ENCODE measurements around the gene SPINK4.

Gene SPINK4

DNA sequence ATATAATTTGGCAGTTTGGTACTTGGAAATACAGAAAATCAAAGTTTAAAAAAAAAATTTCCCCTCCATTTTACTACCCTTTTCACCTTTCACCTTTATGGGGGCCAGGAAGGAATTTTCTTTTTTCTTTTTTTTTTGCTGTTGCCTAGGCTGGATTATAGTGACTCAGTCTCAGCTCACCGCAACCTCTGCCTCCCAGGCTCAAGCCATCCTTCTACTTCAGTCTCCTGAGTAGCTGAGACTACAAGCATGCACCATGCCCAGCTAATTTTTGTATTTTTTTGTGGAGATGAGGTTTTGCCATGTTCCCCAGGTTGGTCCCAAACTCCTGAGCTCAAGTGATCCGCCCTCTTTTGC, 34.0 kb downstream of the SPINK4 start:
- TF ChIP-seq, protein P1, sequence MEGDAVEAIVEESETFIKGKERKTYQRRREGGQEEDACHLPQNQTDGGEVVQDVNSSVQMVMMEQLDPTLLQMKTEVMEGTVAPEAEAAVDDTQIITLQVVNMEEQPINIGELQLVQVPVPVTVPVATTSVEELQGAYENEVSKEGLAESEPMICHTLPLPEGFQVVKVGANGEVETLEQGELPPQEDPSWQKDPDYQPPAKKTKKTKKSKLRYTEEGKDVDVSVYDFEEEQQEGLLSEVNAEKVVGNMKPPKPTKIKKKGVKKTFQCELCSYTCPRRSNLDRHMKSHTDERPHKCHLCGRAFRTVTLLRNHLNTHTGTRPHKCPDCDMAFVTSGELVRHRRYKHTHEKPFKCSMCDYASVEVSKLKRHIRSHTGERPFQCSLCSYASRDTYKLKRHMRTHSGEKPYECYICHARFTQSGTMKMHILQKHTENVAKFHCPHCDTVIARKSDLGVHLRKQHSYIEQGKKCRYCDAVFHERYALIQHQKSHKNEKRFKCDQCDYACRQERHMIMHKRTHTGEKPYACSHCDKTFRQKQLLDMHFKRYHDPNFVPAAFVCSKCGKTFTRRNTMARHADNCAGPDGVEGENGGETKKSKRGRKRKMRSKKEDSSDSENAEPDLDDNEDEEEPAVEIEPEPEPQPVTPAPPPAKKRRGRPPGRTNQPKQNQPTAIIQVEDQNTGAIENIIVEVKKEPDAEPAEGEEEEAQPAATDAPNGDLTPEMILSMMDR (IDR thresholded peaks at IDR 0.05), result no peak

DNA sequence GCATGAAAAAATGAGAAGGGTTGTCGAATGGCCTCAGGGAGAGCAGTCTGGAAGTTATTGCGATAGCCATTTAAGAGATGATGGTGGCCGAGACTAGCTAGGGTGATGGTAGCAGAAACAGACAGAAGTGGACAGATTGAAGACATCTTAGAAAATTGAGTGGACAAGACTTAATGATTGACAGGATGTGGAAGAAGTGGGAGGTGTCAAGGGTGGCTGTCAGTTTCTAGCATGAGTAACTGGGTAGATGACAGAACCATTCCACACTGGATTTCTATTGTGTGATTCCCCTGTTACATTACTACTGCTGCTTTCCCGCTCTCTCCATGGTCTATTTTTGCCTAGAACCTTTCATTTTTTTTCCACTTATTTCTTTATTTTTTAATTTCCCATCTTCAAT, 37.5 kb downstream of the SPINK4 start:
- TF ChIP-seq, protein P1 (IDR thresholded peaks at IDR 0.05), result no peak

DNA sequence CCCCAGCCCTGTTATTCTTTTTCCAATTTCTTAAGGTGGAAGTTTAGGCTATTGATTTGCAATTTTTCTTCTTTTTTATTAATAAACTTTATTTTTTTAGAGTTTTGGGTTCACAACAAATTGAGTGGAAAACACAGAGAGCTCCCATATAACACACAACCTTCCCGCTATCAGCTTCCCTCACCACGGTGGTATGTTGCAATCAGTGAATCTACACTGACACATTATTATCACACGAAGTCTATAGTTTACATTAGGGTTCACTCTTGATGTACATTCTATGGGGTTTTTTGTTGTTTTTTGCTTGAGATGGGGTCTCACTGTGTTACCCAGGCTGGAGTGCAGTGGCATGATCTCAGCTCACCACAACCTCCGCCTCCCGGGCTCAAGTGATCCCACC, 45.5 kb downstream of the SPINK4 start:
- TF ChIP-seq, protein P1 (IDR thresholded peaks at IDR 0.05), result no peak

DNA sequence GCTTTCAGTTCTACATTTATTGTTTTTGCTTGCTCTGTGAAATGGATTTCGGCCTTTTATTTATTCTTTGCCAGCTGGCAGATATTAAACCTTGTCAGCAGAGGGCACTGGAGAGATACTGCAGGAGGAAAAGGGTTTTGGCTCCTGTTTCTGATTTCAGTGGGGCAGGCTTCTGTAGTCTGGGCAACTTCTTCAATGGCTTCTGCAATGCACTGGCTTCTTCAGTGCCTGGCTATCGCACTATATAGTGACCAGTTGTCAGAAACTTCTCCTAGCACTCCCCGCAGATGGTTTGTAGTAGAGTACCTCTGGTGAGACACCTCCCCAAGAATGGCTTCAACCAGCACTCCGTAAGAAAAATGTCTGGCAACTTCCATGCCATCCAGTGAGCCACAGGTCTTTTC, 47.1 kb downstream of the SPINK4 start:
- TF ChIP-seq, protein P1 (IDR thresholded peaks at IDR 0.05), result peak; percentile 83

DNA sequence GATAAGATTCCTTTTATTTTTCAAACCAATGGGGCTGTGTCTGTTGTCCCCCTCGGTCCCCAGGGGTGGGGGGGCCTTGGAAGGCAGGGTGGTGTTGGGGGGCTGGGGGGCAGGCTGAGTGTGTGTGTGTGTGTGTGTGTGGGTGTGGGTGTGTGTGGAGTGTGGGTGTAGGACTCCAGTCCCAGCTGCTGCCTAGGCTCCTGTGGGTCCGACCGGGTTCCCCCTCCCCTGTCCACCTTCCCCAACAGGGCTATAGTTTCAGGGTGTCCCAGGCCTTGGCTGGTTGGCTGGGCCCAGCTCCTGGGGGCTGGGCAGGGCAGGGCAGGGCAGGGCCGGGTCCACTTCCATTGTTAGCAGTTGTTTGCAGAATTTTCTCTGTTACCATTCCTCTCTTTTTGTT, 48.3 kb downstream of the SPINK4 start:
- TF ChIP-seq, protein P1 (IDR thresholded peaks at IDR 0.05), result no peak

DNA sequence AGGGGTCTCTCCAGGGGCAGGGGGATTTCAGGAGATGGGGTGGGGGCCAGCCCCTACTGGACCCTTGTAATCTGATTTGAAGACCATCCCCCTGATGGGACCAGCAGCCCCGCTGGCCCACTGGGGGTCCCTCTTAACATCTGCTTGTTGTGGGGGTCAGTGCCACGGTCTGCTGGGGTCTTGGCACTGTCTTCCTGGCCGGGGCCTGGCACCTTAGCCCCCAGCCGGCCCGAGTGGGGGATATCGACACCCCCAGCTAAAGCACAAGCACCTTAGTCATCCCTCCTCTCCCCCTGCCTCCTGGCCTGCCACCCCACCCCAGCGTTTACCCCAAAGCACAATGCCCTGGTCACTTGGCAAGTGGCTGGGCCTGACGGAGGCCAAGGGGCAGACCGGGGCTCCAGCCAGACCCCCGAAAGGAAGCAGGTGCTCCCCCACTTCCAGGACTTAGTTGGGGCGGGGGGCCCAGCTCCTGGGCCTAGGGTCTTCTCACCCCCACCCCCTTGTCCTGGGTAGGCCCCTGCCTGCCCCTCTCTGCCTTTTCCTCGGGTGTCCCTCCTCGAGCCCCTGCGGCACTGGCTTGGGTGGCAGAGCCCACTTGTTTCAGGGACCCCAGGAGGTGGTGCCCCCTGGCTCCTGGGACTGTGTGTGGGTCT, 49.0 kb downstream of the SPINK4 start:
- TF ChIP-seq, protein P1 (IDR thresholded peaks at IDR 0.05), result no peak

DNA sequence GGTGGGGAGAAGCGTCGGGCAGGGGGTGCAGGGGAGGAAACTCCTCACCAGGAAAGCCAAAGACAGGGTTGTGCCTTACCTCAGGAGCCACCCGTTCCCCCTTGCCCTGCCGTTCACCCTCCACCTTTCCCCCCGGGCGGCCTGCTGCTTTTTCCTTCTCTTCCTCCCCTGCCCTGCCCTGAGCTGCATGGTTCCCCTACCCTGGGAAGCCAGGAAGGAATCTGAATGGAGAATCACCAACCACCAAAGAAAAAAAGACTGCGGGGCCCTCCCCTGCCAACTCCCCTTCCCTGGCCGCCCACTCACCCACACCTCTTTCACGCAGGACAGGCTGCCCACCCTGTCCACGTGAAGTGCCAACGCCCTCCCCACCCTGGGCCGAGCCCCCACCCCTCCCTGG, 49.5 kb downstream of the SPINK4 start:
- TF ChIP-seq, protein P1 (IDR thresholded peaks at IDR 0.05), result no peak

DNA sequence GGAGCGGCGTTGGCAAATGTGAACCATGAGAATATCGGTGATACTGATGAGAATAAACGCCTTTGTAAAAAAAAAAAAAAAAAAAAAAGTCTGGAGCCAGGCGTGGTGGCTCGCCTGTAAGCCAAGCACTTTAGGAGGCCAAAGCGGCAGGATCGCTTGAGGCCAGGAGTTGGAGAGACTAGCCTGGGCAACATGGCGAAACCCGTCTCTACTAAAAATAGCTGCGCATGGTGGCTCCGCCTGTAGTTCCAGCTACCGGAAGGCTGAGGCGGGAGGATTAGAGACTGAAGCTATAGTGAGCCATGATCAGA, 49.9 kb downstream of the SPINK4 start:
- TF ChIP-seq, protein P1 (IDR thresholded peaks at IDR 0.05), result no peak
